ENCODE measurements around the gene TBXA2R. TPM values are rescaled to one million over a fixed set of nuclear protein-coding genes. Genes with fewer than 3 reads are reported as not detected.

The TBXA2R gene
- total and polyA plus RNA-seq, 2 of the 8 experiments (the other 6 are each of a cell fraction or from before 2014, with no cell fraction given), result 0.39 to 0.50 TPM

DNA sequence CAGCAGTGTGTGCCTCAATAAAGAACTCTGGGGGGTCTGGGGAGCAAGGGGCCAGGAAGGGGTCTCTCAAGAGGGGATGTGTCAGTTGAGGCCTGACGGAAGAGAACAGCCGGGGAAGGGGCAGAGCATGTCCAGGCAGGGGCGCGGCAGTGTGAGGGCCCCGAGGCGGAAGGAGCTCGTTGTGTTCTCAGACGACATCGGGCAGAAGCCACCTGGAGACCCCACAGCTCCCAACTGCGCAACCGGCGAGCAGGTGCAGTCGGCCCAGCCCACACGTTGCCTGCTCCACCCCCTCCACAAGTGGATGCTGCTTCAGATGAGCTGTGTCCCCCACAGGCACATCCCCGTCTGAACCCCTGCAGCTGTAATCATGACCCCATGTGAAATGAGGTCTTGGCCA lies 15.0 kb upstream of the TBXA2R start (continued):
- TF ChIP-seq, protein P1, sequence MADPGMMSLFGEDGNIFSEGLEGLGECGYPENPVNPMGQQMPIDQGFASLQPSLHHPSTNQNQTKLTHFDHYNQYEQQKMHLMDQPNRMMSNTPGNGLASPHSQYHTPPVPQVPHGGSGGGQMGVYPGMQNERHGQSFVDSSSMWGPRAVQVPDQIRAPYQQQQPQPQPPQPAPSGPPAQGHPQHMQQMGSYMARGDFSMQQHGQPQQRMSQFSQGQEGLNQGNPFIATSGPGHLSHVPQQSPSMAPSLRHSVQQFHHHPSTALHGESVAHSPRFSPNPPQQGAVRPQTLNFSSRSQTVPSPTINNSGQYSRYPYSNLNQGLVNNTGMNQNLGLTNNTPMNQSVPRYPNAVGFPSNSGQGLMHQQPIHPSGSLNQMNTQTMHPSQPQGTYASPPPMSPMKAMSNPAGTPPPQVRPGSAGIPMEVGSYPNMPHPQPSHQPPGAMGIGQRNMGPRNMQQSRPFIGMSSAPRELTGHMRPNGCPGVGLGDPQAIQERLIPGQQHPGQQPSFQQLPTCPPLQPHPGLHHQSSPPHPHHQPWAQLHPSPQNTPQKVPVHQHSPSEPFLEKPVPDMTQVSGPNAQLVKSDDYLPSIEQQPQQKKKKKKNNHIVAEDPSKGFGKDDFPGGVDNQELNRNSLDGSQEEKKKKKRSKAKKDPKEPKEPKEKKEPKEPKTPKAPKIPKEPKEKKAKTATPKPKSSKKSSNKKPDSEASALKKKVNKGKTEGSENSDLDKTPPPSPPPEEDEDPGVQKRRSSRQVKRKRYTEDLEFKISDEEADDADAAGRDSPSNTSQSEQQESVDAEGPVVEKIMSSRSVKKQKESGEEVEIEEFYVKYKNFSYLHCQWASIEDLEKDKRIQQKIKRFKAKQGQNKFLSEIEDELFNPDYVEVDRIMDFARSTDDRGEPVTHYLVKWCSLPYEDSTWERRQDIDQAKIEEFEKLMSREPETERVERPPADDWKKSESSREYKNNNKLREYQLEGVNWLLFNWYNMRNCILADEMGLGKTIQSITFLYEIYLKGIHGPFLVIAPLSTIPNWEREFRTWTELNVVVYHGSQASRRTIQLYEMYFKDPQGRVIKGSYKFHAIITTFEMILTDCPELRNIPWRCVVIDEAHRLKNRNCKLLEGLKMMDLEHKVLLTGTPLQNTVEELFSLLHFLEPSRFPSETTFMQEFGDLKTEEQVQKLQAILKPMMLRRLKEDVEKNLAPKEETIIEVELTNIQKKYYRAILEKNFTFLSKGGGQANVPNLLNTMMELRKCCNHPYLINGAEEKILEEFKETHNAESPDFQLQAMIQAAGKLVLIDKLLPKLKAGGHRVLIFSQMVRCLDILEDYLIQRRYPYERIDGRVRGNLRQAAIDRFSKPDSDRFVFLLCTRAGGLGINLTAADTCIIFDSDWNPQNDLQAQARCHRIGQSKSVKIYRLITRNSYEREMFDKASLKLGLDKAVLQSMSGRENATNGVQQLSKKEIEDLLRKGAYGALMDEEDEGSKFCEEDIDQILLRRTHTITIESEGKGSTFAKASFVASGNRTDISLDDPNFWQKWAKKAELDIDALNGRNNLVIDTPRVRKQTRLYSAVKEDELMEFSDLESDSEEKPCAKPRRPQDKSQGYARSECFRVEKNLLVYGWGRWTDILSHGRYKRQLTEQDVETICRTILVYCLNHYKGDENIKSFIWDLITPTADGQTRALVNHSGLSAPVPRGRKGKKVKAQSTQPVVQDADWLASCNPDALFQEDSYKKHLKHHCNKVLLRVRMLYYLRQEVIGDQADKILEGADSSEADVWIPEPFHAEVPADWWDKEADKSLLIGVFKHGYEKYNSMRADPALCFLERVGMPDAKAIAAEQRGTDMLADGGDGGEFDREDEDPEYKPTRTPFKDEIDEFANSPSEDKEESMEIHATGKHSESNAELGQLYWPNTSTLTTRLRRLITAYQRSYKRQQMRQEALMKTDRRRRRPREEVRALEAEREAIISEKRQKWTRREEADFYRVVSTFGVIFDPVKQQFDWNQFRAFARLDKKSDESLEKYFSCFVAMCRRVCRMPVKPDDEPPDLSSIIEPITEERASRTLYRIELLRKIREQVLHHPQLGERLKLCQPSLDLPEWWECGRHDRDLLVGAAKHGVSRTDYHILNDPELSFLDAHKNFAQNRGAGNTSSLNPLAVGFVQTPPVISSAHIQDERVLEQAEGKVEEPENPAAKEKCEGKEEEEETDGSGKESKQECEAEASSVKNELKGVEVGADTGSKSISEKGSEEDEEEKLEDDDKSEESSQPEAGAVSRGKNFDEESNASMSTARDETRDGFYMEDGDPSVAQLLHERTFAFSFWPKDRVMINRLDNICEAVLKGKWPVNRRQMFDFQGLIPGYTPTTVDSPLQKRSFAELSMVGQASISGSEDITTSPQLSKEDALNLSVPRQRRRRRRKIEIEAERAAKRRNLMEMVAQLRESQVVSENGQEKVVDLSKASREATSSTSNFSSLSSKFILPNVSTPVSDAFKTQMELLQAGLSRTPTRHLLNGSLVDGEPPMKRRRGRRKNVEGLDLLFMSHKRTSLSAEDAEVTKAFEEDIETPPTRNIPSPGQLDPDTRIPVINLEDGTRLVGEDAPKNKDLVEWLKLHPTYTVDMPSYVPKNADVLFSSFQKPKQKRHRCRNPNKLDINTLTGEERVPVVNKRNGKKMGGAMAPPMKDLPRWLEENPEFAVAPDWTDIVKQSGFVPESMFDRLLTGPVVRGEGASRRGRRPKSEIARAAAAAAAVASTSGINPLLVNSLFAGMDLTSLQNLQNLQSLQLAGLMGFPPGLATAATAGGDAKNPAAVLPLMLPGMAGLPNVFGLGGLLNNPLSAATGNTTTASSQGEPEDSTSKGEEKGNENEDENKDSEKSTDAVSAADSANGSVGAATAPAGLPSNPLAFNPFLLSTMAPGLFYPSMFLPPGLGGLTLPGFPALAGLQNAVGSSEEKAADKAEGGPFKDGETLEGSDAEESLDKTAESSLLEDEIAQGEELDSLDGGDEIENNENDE (IDR thresholded peaks at IDR 0.05; ENCODE audit: insufficient replicate concordance, low read length), result no peak
- TF ChIP-seq MAFK (IDR thresholded peaks at IDR 0.05; ENCODE audit: low read depth, low read length), result no peak
- TF ChIP-seq TAF7 (optimal IDR thresholded peaks at IDR 0.05; ENCODE audit: borderline replicate concordance, low read depth, low read length), result no peak
- no peak for TF ChIP-seq KDM4A (IDR thresholded peaks at IDR 0.05; ENCODE audit: low read depth, low read length, severe bottlenecking)
- TF ChIP-seq SAP30 (IDR thresholded peaks at IDR 0.05; ENCODE audit: insufficient read depth, insufficient replicate concordance, low read length), result no peak
- TF ChIP-seq CEBPB (IDR thresholded peaks at IDR 0.05; ENCODE audit: low read depth, low read length), result no peak
- TF ChIP-seq POLR2A (IDR thresholded peaks at IDR 0.05; ENCODE audit: control extremely low read depth in 1 of 2, low read depth in 2 of 2, low read length in 2 of 2), result no peak
- TF ChIP-seq SIRT6 (IDR thresholded peaks at IDR 0.05; ENCODE audit: low read length), result no peak
- no peak for TF ChIP-seq ZNF274 (IDR thresholded peaks at IDR 0.05; ENCODE audit: borderline replicate concordance, extremely low read depth, low read length)
- no peak for TF ChIP-seq EGR1 (IDR thresholded peaks at IDR 0.05; ENCODE audit: borderline replicate concordance, low read depth, low read length)
